T-cell (primary cell): Measurements from ENCODE around the gene CTRL. TPM values are rescaled to one million over a fixed set of nuclear protein-coding genes. Genes with fewer than 3 reads are reported as not detected.
"Not testable (repeated sequence)": the region's sequence is repeated elsewhere in the genome, so short reads cannot be mapped to it uniquely, and the experiment has no call there.

Experiments used
- ATAC-seq, 4 experiments: fragments of 200-7000 bp in 3 of 4; fragments of 150-1000 bp in 1 of 4; cut with Tn5 transposase; replicated peaks in 1 of 4; 1 replicate in 3 of 4; 2 replicates in 1 of 4; pipeline ENCODE4 v1.10.0; 2021; ENCODE audit warnings: moderate library complexity in 3 of 4, mild to moderate bottlenecking in 2 of 4, moderate number of reproducible peaks in 1 of 4
- CTCF ChIA-PET, 2 donors: fragments of 300-600 bp; sonication (Branson Sonifier 250); formaldehyde crosslinking; loops; one replicate each; lab custom pipeline; 2022; ENCODE audit warnings: antibody characterized with exemption in 2 of 2; lab: Charles Lee
- POLR2A ChIA-PET, 2 donors: fragments of 300-600 bp; sonication (Branson Sonifier 250); formaldehyde crosslinking; loops; one replicate each; lab custom pipeline; 2022; ENCODE audit warnings: antibody characterized with exemption in 2 of 2; lab: Charles Lee
- DNase-seq, 35 experiments: peaks; one replicate each; pipeline versions ENCODE4 v3.0.0 to v3.0.0-alpha.2; 2013 to 2023
- H3K27ac ChIP-seq: one replicate; pipeline ENCODE4 v1.5.1; 2013; ENCODE audit warnings: low read length
- H3K27me3 ChIP-seq, 2 experiments: replicated peaks in 1 of 2; 1 replicate in 1 of 2; 2 replicates in 1 of 2; pipeline versions ENCODE4 v1.6.1 to v1.7.0; 2013; ENCODE audit warnings: low read length in 1 of 2, mixed read lengths in 1 of 2; ENCODE audit not compliant: control insufficient read depth in 2 of 2, insufficient read depth in 2 of 2; ENCODE audit errors: extremely low read depth in 1 of 2
- H3K36me3 ChIP-seq, 2 donors: 1 replicate in 1 of 2; 2 replicates in 1 of 2; pipeline versions ENCODE4 v1.6.1 to v1.7.0; 2013; ENCODE audit warnings: low read length in 1 of 2; ENCODE audit not compliant: control insufficient read depth in 2 of 2, insufficient read depth in 1 of 2; ENCODE audit errors: extremely low read depth in 1 of 2
- H3K4me1 ChIP-seq, 2 experiments: 1 replicate in 1 of 2; 2 replicates in 1 of 2; pipeline versions ENCODE4 v1.6.1 to v1.7.0; 2013; ENCODE audit warnings: low read length in 2 of 2, mixed read lengths in 1 of 2; ENCODE audit not compliant: insufficient read depth in 2 of 2, control insufficient read depth in 1 of 2; ENCODE audit errors: extremely low read depth in 1 of 2
- H3K4me3 ChIP-seq, 2 donors: 1 replicate in 1 of 2; 2 replicates in 1 of 2; pipeline versions ENCODE4 v1.5.1 to v1.7.0; 2013; ENCODE audit warnings: mild to moderate bottlenecking in 2 of 2, low read length in 1 of 2, moderate library complexity in 1 of 2; ENCODE audit not compliant: control insufficient read depth in 1 of 2; ENCODE audit errors: extremely low read depth in 1 of 2
- H3K9me3 ChIP-seq: 2 replicates; pipeline ENCODE4 v1.7.0; 2013
- H3K27ac Mint-ChIP-seq, 2 donors: one replicate each; pipeline ENCODE4 v1.8.0; 2020 to 2021; ENCODE audit warnings: mild to moderate bottlenecking in 2 of 2, mixed read lengths in 2 of 2
- H3K27me3 Mint-ChIP-seq, 2 donors: one replicate each; pipeline ENCODE4 v1.8.0; 2021 to 2022; ENCODE audit warnings: mixed read lengths in 2 of 2
- H3K36me3 Mint-ChIP-seq: one replicate; pipeline ENCODE4 v1.8.0; 2021; ENCODE audit warnings: mixed read lengths
- H3K4me1 Mint-ChIP-seq, 3 donors: one replicate each; pipeline ENCODE4 v1.8.0; 2020 to 2022; ENCODE audit warnings: mixed read lengths in 3 of 3, mild to moderate bottlenecking in 1 of 3
- H3K4me3 Mint-ChIP-seq, 3 donors: one replicate each; pipeline ENCODE4 v1.8.0; 2020 to 2022; ENCODE audit warnings: mild to moderate bottlenecking in 3 of 3, mixed read lengths in 3 of 3, moderate library complexity in 3 of 3
- H3K9me3 Mint-ChIP-seq, 3 donors: one replicate each; pipeline ENCODE4 v1.8.0; 2020 to 2022; ENCODE audit warnings: mixed read lengths in 3 of 3
- WGBS: methylation state at CpG from one replicate; pipeline ENCODE4 v1.1.5; 2013; ENCODE audit warnings: missing lambda C conversion rate; ENCODE audit not compliant: insufficient coverage; 5-methylcytosine and 5-hydroxymethylcytosine counted together
- total RNA-seq, 35 experiments: library from RNA in 6 of 35; stranded (reverse) in 6 of 35; fragments of 120-200 nt in 1 of 35; gene quantifications; one replicate each; pipeline versions ENCODE4 v1.2.1 to v1.2.4 and lab custom pipeline; 2013 to 2026

CTRL gene
- total RNA-seq, 5 donors from 2014 or later (not counting 1 experiment from before 2014, with no cell fraction given) = 9.4 to 14.2 (median 13.2) TPM

GRCh38 chr16:67915831-67916723 is 15.6 kb downstream of the CTRL start:
- Mint-ChIP-seq H3K9me3 (no peaks in the 10 kb centered on the region), H3K27me3 (no peaks in the 10 kb centered on the region), H3K36me3 (peaks cover 14% of the 10 kb centered on the region), H3K4me1 (peaks cover 30 to 35% (median 32%) of the 10 kb centered on the region in 3 donors), H3K27ac (peak overlapping the region in 1 of 2 donors; percentile 41), H3K4me3 (no peak overlapping the region)
- ChIA-PET POLR2A (no interaction called here), CTCF (no interaction called here)
- H3K4me1 ChIP-seq = peaks cover 0 to 24% of the 10 kb centered on the region in 2 experiments
- H3K27ac ChIP-seq = no peak overlapping the region
- no peaks in the 10 kb centered on the region for H3K9me3 ChIP-seq
- ATAC-seq (no peak), DNase-seq (no peak)
- no peak overlapping the region for H3K4me3 ChIP-seq
- 91% methylated on average over 5 of the region's 7 CpGs for WGBS
- H3K27me3 ChIP-seq = no peaks in the 10 kb centered on the region
- peaks cover 0 to 34% of the 10 kb centered on the region in 2 donors for H3K36me3 ChIP-seq

GRCh38 chr16:67915496-67915769 is 16.2 kb downstream of the CTRL start:
- H3K4me3 ChIP-seq, ATAC-seq, POLR2A ChIA-PET, H3K27ac Mint-ChIP-seq, H3K27me3 Mint-ChIP-seq, DNase-seq, H3K4me3 Mint-ChIP-seq, H3K9me3 Mint-ChIP-seq, H3K9me3 ChIP-seq, H3K27ac ChIP-seq, H3K27me3 ChIP-seq: not testable (repeated sequence)
- H3K4me1 Mint-ChIP-seq = peaks cover 30 to 38% (median 32%) of the 10 kb centered on the region in 3 donors
- H3K36me3 ChIP-seq = peaks cover 0 to 40% of the 10 kb centered on the region in 2 donors
- peaks cover 17% of the 10 kb centered on the region for H3K36me3 Mint-ChIP-seq
- H3K4me1 ChIP-seq = peaks cover 0 to 31% of the 10 kb centered on the region in 2 experiments
- CTCF ChIA-PET = interaction anchor here in 1 of 2 donors (1.1 kb wide), 1 partner anchor 103 kb away, joined by 6 read pairs; no protein-coding TSS in a partner anchor
- WGBS = no CpG with 5 or more reads among the region's 2 CpGs

- ChIA-PET CTCF (interaction anchor here (0.5 to 1.1 kb wide), 2 partner anchors 102 to 196 kb away, joined by 4 to 6 read pairs; no protein-coding TSS in a partner anchor), POLR2A (interaction anchor here in 1 of 2 donors (0.7 kb wide), 1 partner anchor 67 kb away, joined by 4 read pairs; no protein-coding TSS in a partner anchor)
- Mint-ChIP-seq H3K27ac (no peak overlapping the region), H3K27me3 (no peaks in the 10 kb centered on the region), H3K9me3 (no peaks in the 10 kb centered on the region), H3K36me3 (peaks cover 19% of the 10 kb centered on the region), H3K4me1 (peaks cover 34 to 44% (median 34%) of the 10 kb centered on the region in 3 donors), H3K4me3 (no peak overlapping the region)
- WGBS = 93% methylated on average over 3 of the region's 7 CpGs
- Histone ChIP-seq H3K4me1 (peaks cover 0 to 35% of the 10 kb centered on the region in 2 experiments), H3K9me3 (no peaks in the 10 kb centered on the region), H3K4me3 (no peak overlapping the region), H3K27ac (no peak overlapping the region), H3K36me3 (peaks cover 0 to 41% of the 10 kb centered on the region in 2 donors), H3K27me3 (no peaks in the 10 kb centered on the region)
- DNase-seq (no peak), ATAC-seq (no peak)
These were observed 16.7 kb downstream of the CTRL start for GRCh38 chr16:67914758-67915495.

- DNase-seq = peak in 7 of 35 experiments; percentile 10 to 23 (median 15)
- H3K27me3 ChIP-seq = no peaks in the 10 kb centered on the region
- no peak overlapping the region for H3K27ac ChIP-seq
- WGBS = no CpG with 5 or more reads among the region's 2 CpGs
- H3K9me3 ChIP-seq = no peaks in the 10 kb centered on the region
- Mint-ChIP-seq H3K4me1 (peaks cover 13 to 26% (median 18%) of the 10 kb centered on the region in 3 donors), H3K27me3 (no peaks in the 10 kb centered on the region), H3K4me3 (no peak overlapping the region), H3K36me3 (peaks cover 30% of the 10 kb centered on the region), H3K27ac (no peak overlapping the region), H3K9me3 (no peaks in the 10 kb centered on the region)
- ChIA-PET POLR2A (no interaction called here), CTCF (no interaction called here)
- H3K4me3 ChIP-seq = no peak overlapping the region
- peaks cover 0 to 15% of the 10 kb centered on the region in 2 experiments for H3K4me1 ChIP-seq
- ATAC-seq = peak; percentile 30 to 72 (median 46)
- peaks cover 3 to 36% of the 10 kb centered on the region in 2 donors for H3K36me3 ChIP-seq
These were observed 21.5 kb downstream of the CTRL start for GRCh38 chr16:67910158-67910557.

- ATAC-seq (no peak), DNase-seq (no peak)
- ChIA-PET POLR2A (no interaction called here), CTCF (interaction anchor here in 1 of 2 donors (0.6 to 1.1 kb wide), 2 partner anchors 9 to 158 kb away, joined by 3 to 5 read pairs; no protein-coding TSS in a partner anchor)
- Mint-ChIP-seq H3K4me3 (no peak overlapping the region), H3K4me1 (peaks cover 8 to 21% (median 15%) of the 10 kb centered on the region in 3 donors), H3K27ac (no peak overlapping the region), H3K27me3 (no peaks in the 10 kb centered on the region), H3K36me3 (peaks cover 27% of the 10 kb centered on the region), H3K9me3 (no peaks in the 10 kb centered on the region)
- no peak overlapping the region for H3K4me3 ChIP-seq
- 98% methylated on average over 31 of the region's 36 CpGs for WGBS
- peaks cover 3 to 33% of the 10 kb centered on the region in 2 donors for H3K36me3 ChIP-seq
- no peak overlapping the region for H3K27ac ChIP-seq
- H3K4me1 ChIP-seq = peaks cover 0 to 12% of the 10 kb centered on the region in 2 experiments
- H3K27me3 ChIP-seq = no peaks in the 10 kb centered on the region
- no peaks in the 10 kb centered on the region for H3K9me3 ChIP-seq
These were observed 22.5 kb downstream of the CTRL start for GRCh38 chr16:67909056-67909742.
